CD4-positive, alpha-beta T cell treated with Interleukin-17A for 4 hours (primary cell): ENCODE measurements around the gene HRH2.
"Not testable (repeated sequence)": the region's sequence is repeated elsewhere in the genome, so short reads cannot be mapped to it uniquely, and the experiment has no call there.

Experiments
- DNase-seq: peaks from one replicate; pipeline ENCODE4 v3.0.0-alpha.2; 2020; ENCODE audit warnings: mixed read lengths

HRH2 gene

DNA sequence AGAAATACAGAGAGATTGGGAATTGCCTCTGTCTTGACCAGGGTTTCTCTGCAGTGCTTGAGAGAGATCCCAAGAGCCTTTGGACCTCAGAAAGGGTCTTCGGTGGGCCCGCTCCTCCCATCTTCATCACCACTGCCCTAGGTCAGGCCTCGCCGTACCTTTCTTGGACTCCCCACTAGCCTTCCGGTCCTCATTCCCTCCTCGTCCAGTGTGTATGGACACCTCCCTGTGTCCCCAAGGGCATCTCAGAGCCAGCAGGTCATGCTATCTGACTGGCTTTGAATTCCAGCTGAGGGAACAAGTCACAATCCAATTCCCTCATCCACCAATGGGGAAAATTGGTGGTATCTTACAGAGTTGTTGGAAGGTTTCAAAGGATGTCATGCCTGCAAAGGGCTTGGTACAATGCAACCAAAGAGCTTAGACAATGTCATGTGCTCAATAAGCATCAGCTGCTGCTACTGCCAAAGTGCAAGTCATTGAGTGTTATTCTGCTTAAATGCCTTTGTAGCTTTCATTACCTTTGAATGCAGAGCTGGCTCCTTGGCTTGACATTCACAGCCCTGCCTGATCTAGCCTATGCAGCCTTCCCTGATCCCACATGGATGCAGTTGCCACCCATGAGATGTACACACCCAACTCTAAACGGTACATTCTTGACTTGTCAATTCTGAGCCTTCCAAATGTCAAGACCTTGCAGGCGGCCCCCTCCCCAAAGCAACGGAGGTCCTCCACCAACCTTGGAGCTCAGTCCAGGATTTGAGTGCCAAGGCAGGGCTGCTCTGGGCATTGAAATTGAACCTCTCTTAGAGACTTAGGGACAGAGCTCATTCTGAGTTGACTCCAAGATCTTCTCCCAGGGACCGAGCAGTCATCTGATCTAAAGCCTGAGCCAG is 58.0 kb downstream of the HRH2 start:
- no peak for DNase-seq

DNA sequence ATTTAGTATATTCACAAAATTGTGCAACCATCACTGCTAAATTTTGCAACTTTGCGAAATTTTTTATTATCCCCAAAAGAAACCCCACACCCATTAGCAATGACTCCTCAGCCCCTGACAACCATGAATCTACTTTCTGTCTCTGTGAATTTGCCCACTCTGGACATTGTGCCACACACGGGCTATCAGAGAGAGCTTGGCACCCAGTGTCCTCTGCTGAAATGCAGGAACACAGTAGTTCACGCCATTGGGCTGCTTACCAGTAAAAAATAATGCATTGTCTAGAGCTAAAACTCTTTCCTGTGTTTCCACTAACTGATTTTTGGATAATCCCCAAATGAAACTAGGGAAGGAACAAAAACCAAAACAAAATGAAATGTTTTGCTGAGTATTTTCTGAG is 60.0 kb downstream of the HRH2 start:
- no peak for DNase-seq

DNA sequence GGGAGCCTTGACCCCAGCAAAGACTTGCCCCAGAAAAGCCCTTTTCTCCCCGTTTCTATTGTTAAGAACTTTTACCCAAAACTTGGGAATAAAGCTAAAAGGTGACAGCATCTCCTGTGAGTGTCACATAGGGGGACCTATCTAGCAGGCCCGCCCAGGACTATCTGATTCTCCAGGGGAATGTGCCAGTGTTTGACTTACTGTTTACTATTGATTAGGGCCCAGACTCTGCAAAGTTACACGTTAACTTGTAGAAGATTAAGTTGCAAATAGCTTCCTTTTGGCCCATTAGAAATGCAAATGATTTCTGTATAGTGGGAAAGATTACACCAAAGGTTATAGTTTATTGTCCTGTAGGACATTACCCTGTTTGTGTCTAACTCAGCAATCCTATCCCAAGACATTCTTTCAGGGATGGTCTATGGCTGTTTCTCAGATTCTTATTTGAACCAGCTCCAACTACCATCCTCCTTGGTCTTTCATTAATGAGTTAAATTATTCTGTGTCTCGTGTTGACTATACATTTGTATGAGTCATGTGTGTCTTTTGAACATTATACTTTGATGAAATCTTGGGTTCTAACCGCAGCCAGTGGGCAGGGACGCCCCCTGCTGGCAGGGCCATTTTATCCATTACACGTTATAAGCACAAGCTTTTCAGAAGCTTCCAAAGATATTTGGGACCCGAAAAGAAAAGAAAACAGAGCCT is 60.7 kb downstream of the HRH2 start:
- peak; percentile 83 for DNase-seq

DNA sequence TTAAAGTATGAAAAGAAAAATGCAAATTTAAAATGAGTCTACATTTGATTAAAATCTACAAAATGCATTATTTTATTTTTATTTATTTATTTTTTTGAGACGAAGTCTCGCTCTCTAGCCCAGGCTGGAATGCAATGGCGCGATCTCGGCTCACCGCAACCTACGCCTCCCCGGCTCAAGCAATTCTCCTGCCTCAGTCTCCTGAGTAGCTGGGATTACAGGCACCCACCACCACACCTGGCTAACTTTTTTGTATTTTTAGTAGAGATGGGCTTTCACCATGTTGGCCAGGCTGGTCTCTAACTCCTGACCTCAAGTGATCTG is 61.2 kb downstream of the HRH2 start:
- not testable (repeated sequence) for DNase-seq

DNA sequence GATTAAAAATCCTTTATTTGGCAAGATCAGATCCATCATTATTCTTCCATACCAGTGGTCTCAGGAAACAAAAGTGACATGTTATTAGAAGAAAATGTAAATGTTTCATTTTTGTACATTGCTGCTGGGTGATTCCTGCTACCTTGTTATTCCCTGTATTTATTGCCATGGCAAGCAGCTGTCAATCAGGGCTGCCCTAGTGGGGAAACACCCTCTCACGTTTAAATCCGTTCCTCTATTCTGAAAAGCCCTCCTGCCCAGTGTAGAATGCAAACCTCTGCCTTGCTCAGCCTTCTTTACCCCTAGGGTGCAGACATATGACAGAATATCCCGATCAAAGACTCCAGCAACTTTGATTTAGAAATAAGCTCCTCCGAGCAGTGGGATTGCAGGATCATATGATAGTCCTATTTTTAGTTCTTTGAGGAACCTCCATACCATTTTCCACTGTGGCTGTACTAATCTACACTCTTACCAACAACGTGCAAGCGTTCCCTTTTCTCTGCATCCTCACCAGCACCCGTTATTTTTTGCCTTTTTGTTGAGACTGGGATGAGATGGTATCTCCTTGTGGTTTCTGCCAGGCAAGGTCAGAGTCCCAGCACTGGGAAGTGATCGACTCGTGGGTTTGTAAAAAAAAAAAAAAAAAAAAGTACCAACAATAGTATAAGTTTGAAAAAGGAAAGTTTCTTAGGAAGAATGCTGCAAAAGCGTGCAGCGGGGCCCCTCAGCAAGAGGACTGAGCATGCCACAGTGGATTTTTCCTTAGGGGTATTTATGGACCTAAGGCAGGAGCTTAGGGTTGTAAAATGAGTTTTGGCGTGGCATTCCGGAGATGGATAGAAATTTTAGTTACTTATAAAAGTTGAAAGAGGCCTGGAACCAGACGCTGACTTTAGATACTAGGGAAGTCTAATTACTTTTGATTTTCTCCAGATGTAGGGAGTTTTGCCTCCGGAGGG is 66.7 kb downstream of the HRH2 start:
- DNase-seq = no peak

DNA sequence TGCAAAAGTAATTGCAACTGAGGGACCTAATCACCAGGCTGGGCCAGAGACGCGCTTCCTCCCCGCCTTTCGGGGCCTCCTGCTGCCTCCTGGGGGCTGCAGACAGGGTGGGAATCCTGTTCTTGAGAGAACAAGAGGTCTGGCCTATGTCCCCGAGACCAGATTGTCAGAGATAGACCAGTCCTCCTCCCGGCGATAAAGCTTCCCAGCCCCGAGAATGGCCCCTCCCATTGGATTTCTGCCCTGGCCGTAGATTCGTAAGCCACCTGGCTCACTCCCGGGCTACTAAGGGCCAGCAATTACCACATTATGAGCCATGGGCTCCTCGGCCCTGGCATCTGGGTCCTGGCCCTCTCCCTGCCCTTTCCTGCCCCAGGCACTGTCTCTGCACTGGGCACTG is 70.4 kb downstream of the HRH2 start:
- no peak for DNase-seq

DNA sequence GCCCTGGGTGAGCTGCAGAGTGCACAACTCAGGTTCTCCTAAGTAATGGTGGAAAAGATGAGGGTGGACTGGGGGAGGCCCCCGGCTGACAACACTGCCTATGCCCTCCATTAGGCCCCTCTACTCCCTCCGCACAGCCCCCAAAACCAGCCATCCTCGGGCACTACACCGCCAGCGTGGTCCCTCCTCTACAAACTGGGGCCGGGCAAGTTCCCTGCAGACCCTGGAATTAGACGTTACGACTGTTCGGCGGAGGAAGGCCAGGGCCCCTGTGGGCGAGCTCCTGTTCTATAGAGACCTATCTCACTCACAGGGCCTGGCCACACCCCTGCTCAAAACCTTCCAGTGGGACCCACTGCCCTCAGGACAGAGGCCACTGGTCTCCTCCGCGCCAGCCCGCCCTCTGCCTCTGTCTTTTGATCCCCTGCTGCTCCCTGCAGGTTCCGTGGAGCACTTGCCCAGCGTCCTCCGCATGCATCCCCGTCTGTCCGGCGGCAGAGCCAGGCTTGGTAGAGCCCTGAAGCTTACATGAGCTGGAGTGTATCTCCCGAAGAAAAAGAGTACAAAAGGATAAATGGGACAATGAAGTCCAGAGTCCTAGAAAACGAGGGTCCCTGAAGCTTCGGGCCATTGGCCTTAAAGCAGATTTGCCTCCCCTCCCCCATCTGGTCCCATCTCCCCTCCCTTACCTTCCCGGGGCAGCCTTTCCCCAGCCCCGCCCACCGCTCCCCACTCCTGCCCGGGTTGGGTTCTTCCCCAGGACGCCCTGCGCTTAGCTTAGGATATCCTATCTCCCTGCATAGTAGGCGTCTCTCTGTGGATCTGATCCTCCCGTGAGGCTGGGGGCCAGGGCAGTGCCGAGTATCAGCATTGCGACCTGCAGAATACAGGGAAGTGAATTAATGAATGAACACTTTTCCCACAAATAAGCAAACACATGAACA is 71.3 kb downstream of the HRH2 start:
- no peak for DNase-seq

DNA sequence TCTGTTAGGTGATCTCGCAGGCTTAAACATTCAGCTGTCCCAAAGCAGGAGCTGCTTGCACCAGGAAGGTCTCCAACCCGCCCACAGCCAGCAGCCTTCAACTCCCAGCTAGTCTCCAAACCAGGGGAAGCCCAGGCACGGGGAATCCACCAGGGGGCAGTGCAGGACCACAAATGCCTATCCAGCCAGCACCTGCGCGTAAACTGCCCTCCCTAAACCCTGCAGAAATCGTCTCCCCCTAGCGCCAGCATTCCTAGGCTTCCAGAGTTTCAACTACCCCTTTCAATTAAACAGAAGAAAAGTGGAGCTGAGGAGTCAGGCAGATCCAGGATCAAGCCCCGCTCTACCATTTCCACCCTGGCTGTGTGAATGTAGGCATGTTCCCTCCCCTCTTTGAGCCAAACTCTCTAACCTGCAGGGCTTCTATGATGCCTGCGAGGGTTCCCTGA is 72.0 kb downstream of the HRH2 start:
- peak; percentile 96 for DNase-seq

DNA sequence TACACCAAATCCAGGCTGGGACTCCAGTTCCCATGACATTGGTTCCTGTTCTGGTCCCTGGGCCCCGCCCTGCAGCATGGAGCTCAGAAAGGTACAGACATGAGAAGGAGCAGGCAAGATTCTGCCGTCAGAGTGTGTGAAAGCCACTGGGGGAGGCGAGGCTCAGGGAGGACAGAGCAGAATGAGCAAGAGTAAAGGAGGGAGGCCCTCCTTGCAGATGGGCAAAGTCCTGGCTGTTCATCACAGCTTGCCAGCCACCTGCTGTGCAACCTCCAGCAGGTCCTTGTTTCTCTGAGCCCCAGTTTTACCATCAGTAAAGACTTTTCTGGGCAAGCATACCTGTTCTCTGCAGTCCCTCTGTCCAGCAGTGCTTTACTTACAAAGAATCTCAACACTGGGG is 73.3 kb downstream of the HRH2 start:
- no peak for DNase-seq

DNA sequence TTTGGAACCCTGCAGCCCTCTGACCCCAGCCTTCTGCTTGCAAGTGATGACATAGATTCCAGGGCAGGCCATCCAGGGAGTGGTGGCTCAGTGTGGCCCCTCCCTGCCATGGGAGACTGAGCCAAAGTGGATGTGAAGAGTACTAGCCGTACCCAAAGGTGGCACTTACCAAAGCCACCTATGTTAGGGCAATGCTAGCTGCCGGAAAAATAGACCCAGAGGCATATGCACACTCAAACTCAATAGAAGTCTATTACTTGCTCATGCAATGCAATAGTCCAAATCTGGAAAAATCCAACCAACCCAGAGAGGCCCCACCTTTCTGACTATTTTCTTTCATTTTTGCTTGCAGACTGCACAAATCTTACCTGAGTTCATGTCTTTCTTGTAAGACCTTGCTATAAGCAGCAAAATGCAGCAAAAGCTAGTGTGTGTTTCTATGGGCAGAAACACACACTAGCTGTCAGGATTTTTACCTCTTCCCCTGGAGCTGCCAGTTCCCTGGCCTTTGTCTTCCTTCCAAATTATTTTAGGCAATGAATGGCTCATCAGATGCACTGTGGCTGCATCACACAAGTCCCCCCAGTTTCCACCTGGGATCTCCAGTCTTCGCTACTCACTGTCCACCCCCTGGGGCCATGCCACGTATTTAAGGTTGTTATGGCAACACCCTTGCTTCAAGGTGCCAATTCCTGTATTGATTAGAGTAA is 74.0 kb downstream of the HRH2 start:
- no peak for DNase-seq

DNA sequence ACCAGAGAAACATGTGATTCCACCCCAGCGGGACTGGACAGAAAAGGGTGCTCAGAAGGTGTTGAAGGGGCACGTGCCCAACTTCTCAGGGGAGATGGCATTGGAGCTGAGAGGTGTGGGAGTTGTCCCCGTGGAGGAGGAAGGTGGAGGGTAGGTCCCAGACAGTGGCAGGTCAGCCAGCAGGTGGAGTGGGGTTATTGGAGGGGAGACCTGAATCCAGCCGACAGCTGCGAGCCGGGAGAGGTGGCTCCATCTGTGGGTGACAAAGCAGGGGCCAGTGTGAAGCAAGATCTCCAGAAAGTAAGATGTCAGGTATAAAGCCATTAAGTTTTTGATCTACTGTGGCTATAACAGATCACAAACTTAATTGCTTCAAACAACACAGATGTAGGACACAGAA is 75.1 kb downstream of the HRH2 start:
- DNase-seq = no peak

DNA sequence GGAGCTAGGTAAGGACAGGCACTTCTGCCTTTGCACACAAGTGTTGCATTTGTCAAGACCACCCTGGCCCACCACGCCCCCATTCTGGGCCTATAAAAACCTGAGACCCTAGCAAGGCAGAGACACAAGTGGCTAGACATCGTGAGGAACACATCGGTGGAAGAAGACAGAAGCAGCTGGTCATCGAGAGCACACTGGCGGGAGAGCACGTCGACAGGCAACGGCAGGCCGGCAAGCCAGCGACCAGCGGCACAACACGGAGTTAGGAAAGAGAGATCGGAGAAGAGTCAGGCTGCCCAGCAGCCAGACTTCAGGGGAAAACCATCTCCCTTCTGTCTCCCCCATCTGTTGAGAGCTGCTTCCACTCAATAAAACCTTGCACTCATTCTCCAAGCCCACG is 76.1 kb downstream of the HRH2 start:
- no peak for DNase-seq

DNA sequence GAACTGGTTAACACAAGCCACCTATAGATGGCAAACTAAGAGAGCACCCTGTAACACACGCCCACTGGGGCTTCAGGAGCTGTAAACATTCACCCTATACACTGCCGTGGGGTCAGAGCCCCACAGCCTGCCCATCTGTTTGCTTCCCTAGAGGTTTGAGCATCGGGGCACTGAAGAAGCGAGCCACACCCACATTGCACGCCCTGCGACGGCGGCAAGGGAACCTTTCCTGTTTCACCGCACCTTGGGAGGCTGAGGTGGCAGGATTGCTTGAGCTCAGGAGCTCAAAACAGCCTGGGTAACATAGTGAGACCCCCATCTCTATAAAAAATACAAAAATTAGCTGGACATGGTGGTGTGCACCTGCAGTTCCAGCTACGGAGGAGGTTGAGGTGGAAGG is 76.6 kb downstream of the HRH2 start:
- DNase-seq = no peak

DNA sequence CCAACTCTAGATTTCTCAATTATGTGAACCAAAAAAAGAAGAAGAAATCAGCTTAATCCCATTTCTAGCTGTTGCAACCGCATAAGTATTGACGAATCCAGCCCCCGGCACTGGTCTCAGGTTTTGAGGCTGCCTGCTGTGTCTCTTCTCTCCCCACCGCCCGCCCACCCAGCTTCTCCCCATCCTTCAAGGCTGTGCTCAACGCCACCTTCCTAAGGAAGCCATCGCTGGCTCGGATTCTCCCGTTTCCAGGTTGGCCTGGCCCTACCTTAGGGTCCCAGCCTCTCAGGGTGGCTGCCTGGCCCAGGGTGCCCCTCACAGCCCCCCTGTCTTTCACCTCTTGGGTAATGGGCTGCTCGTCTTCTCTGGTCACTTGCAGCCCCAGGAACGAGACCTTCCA is 77.8 kb downstream of the HRH2 start:
- no peak for DNase-seq

DNA sequence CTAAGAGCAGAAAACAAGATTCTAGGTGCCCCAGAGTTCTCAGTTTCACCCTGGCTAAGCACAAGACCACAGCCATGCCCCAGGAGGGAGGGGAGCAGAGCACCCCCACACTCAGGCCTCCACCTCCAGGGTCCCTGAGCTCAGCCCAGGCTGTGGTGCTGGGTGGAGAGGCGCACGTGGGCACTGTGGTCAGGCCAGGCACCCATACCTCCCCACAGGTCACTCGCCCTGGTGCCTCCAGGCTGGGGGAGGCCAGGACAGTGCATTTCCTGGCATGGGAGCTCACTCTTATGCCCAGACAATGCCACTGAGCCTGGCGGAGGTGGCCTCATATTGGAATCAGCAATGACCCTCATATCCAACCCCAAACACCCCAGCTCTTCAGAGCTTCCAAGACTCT is 78.8 kb downstream of the HRH2 start:
- DNase-seq = no peak

DNA sequence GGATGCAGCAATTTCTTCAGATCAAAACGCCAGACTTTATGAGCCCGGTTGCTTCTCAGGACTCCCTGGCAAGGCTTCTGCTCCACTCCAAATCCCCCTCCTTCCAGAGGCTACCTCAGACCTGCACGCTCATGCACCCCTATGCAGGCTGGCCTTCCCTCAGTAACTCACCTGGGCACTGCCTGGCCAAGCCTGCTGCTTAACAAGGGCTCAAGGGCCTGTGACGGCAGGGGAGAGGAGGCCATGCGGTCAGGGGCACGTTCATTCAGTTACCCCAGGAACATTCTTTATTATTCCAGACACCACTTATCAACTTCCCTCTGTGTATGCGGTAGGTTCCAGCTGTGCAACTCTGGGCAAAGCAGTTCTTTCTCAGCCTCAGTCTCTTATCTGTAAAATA is 79.6 kb downstream of the HRH2 start:
- no peak for DNase-seq

DNA sequence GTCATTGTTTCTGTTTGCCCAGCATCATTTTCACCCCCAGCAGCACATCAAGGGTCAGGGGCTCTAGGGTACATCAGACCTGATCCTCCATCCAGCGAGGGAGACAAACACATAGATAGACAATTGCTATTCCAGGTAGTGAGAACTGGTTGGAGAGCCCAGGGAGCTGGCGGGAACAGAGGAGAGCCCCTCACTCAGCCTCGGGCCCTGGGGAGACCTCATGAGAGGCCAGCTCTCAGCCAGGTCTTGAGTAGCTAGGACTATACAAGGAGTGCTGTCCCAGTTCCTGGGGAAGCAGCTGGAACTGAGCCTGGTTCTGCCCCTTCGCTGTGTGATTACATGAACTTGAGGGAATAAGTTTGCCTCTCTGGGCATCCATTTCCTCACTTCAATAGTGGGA is 80.3 kb downstream of the HRH2 start:
- DNase-seq = no peak

DNA sequence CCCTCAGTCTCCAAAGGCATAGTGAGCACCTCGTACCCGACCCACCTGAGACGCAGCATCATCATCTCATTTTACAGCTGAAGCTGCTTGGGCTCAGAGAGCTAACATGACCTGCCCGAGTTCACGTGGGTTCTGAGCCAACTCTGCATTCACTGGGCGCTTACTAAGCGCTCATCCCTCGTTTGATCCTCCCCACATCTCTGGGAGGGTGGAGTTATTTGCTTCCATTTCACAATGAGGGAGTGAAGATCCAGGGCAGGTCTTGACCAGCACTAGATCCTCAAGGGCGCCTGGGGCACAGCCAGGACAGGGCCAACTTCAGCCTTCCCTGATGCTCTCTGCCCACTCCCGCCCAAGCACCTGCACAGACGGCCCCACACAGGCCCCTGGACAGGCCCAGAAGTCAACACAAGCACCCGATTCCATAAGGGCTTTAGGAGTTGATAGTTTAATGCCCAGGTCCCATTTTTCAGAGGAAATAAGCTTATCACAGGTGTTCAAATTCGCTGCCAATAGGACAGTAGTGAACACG is 80.8 kb downstream of the HRH2 start:
- DNase-seq = no peak

DNA sequence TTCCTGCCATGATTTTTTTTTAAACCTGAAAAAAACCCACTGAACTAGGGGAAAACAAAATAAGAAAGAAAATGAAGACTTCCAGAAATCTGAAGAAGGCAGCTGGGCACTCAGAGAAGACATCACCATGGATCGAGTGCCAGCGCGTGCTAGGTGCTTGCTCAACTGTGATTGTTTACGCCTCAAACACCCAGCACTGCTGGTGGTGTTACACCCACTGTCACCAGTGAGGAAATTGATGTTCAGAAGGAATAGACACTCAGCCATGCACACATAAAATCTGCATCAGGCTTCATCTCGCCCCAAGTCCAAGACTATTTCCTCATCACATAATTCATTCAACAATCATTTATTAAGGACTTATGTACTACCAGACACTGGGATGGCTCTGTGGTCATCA is 82.1 kb downstream of the HRH2 start:
- no peak for DNase-seq

DNA sequence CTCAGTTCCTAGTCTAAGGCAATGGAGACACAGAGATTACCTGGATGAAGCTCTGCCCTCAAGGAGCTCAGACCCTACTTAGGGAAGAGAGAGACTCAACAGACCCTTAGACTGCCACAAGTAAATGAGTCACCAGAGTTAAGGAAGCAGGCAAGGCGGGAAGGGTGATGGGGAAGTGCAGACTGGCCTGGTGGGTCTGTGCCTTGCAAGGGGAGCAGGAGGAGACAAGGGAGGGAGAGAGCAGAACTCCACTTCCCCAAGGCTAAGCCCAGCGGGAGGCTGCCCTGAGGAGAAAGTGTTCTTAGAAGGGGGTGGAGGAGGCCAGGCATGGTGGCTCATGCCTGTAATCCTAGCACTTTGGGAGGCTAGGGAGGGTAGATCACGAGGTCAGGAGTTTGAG is 83.7 kb downstream of the HRH2 start:
- no peak for DNase-seq

DNA sequence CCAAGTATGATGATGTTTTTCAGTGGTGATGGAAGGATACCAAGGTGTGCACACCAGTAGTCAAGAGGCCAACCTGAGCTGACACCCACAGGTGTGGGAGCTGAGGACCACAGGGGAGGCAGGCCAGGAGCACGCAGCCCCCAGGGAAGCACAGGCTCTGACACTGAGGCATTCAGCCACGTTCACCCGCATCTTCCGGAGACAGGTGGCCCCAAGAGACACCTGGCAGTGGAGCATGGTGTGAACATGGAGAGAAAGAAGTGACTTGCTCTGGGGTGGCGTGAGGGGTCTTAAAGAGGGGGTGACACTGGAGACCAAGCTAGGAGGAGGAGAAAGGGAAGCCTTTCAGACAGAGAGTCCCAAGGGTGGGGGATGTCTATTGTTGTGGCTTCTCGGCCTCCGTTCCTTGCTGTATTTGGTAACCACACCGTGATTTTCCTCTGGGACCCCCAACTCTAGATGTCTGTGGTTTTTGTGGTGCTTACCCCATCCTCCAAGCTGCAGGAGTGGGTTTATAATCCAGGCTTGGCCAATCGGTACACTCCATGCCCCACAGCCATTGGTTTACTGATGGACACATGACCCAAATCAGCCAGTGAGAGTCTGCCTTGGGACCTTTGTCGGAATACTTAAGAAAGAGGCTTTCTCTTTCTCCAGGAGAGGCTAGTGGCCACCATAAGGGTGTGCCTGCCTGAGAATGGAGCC is 84.6 kb downstream of the HRH2 start:
- no peak for DNase-seq
